ENCODE data around the gene COPS3. TPM values are rescaled to one million over a fixed set of nuclear protein-coding genes. Genes with fewer than 3 reads are reported as not detected.
A peak's percentile ranks its signal among the peaks of the same experiment; 100 is the strongest.

COPS3 gene
- total and polyA plus RNA-seq, 7 donors, result 99.8 to 164 (median 140) TPM

GRCh38 chr17:17226451-17227265, 54.4 kb downstream of the COPS3 start:
- no peaks in the 10 kb centered on the region for H3K9me3 ChIP-seq
- peaks cover 0 to 99% of the 10 kb centered on the region in 2 donors for H3K36me3 ChIP-seq (ENCODE audit: insufficient read depth in 1 of 2, low read depth in 1 of 2)
- 93 to 96% (median 94%) methylated on average over 16 of the region's 16 CpGs for WGBS, 3 donors
- peak in 1 of 2 donors; percentile 45 for DNase-seq
- no peak overlapping the region for H3K27ac ChIP-seq
- H3K4me1 ChIP-seq, result peaks cover 24% of the 10 kb centered on the region
- intact Hi-C loops (cut with DNase I), result no loop called here
- H3K27me3 ChIP-seq (ENCODE audit: insufficient read depth in 3 of 3, low read length in 2 of 3), result no peaks in the 10 kb centered on the region
- ATAC-seq, result no peak
- TF ChIP-seq CTCF (IDR thresholded peaks at IDR 0.05), result no peak
- no peak overlapping the region for H3K4me3 ChIP-seq

- no peak overlapping the region for H3K4me3 ChIP-seq
- peaks cover 0 to 99% of the 10 kb centered on the region in 2 donors for H3K36me3 ChIP-seq (ENCODE audit: insufficient read depth in 1 of 2, low read depth in 1 of 2)
- peaks cover 21% of the 10 kb centered on the region for H3K4me1 ChIP-seq
- ATAC-seq, result no peak
- H3K27ac ChIP-seq, result no peak overlapping the region
- peak in 1 of 2 donors; percentile 51 for DNase-seq
- no peak for TF ChIP-seq CTCF (IDR thresholded peaks at IDR 0.05)
- 92 to 97% (median 94%) methylated on average over 10 of the region's 10 CpGs for WGBS, 3 donors
- no peaks in the 10 kb centered on the region for H3K9me3 ChIP-seq
- no peaks in the 10 kb centered on the region for H3K27me3 ChIP-seq (ENCODE audit: insufficient read depth in 3 of 3, low read length in 2 of 3)
- intact Hi-C loops (cut with DNase I), result no loop called here
Observed at GRCh38 chr17:17225901-17226300, 55.1 kb downstream of the COPS3 start.

GRCh38 chr17:17224137-17224536, 56.9 kb downstream of the COPS3 start:
- peaks cover 0 to 99% of the 10 kb centered on the region in 2 donors for H3K36me3 ChIP-seq (ENCODE audit: insufficient read depth in 1 of 2, low read depth in 1 of 2)
- ATAC-seq, result no peak
- no peak overlapping the region for H3K27ac ChIP-seq
- intact Hi-C loops (cut with DNase I), result no loop called here
- peak in 1 of 2 donors; percentile 10 for DNase-seq
- H3K9me3 ChIP-seq, result no peaks in the 10 kb centered on the region
- 82 to 85% (median 84%) methylated on average over 8 of the region's 8 CpGs for WGBS, 3 donors
- H3K4me3 ChIP-seq, result no peak overlapping the region
- peaks cover 9% of the 10 kb centered on the region for H3K4me1 ChIP-seq
- no peaks in the 10 kb centered on the region for H3K27me3 ChIP-seq (ENCODE audit: insufficient read depth in 3 of 3, low read length in 2 of 3)
- TF ChIP-seq CTCF (IDR thresholded peaks at IDR 0.05), result no peak

- TF ChIP-seq CTCF (IDR thresholded peaks at IDR 0.05), result no peak
- peaks cover 0 to 100% of the 10 kb centered on the region in 2 donors for H3K36me3 ChIP-seq (ENCODE audit: insufficient read depth in 1 of 2, low read depth in 1 of 2)
- peak in 1 of 2 donors; percentile 32 for DNase-seq
- intact Hi-C loops (cut with DNase I), result no loop called here
- no peaks in the 10 kb centered on the region for H3K27me3 ChIP-seq (ENCODE audit: insufficient read depth in 3 of 3, low read length in 2 of 3)
- peaks cover 5% of the 10 kb centered on the region for H3K4me1 ChIP-seq
- H3K9me3 ChIP-seq, result no peaks in the 10 kb centered on the region
- 93 to 97% (median 93%) methylated on average over 16 of the region's 16 CpGs for WGBS, 3 donors
- H3K4me3 ChIP-seq, result no peak overlapping the region
- H3K27ac ChIP-seq, result no peak overlapping the region
- no peak for ATAC-seq
Observed at GRCh38 chr17:17223736-17224135, 57.3 kb downstream of the COPS3 start.

All from psoas muscle (tissue), 8 donors.